GM21576 (cell line): ENCODE results near the gene PRR20G.

ENCODE experiments used
- ATAC-seq: cut with Tn5 transposase; IDR thresholded peaks from one replicate; pipeline ENCODE4 v1.9.1; 2021; ENCODE audit warnings: mild to moderate bottlenecking, moderate library complexity; ENCODE audit not compliant: unreplicated experiment

The PRR20G gene

GRCh38 chr3:127237835-127238234, 50.0 kb downstream of the PRR20G start:
- no peak for ATAC-seq

DNA sequence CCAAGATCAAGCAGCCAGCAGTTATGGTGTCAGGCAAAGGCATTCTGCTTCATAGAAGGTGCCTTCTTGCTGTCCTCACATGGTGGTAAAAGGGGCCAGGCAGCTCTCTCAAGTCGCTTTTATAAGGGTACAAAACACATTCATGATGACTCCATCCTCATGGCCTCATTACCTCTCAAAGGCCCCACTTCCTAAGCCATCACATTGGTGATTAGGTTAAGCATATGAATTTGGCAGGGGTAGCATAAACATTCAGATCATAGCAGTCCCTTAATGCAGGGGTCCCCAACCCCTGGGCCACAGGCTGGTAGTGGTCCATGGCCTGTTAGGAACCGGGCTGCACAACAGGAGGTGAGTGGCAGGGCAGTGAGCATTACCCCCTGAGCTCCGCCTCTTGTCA, 52.1 kb downstream of the PRR20G start:
- ATAC-seq, result no peak

DNA sequence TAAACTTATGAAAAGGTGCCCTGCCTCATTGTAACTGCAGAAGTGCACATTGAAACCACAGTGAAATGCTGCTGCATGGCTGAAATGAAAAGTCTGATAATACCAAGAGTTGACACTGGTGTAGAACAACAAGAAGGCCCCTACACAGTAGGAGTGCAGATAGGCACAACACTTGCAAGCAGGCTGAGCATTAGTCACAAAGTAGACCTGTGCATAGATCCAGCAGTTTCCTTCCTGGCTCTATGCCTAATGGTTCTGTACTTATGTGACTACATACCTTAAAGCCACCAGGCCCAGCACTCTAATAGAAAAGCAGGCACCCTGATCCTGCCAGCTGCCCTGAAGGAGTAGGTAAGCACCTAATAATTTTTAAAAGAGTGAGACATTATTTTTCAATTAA, 53.1 kb downstream of the PRR20G start:
- ATAC-seq, result no peak
